CD4-positive, alpha-beta memory T cell (primary cell): ENCODE measurements around the gene ASCL2. TPM values are rescaled to one million over a fixed set of nuclear protein-coding genes. Genes with fewer than 3 reads are reported as not detected.

Source experiments
- CTCF ChIA-PET: fragments of 350-600 bp; sonication (Branson Sonifier 250); formaldehyde crosslinking; loops from one replicate; lab custom pipeline; 2021; ENCODE audit warnings: inconsistent platforms; ENCODE audit not compliant: partially characterized antibody; lab: Charles Lee
- POLR2A ChIA-PET: fragments of 350-600 bp; sonication (Branson Sonifier 250); formaldehyde crosslinking; loops from one replicate; lab custom pipeline; 2021; ENCODE audit not compliant: partially characterized antibody; lab: Charles Lee
- DNase-seq, 5 donors: peaks; one replicate each; pipeline versions ENCODE4 v3.0.0 to v3.0.0-alpha.2; 2020 to 2022; ENCODE audit warnings: mixed read lengths in 1 of 5
- H3K27ac ChIP-seq: one replicate; pipeline ENCODE4 v1.7.0; 2013; ENCODE audit warnings: low read depth, low read length
- H3K27me3 ChIP-seq: 2 replicates; pipeline ENCODE4 v1.7.0; 2013; ENCODE audit warnings: mild to moderate bottlenecking, low read length, moderate library complexity; ENCODE audit not compliant: insufficient read depth
- H3K36me3 ChIP-seq: 2 replicates; pipeline ENCODE4 v1.7.0; 2013; ENCODE audit warnings: mild to moderate bottlenecking, low read length, moderate library complexity; ENCODE audit not compliant: insufficient read depth
- H3K4me1 ChIP-seq: 2 replicates; pipeline ENCODE4 v1.7.0; 2013; ENCODE audit warnings: mild to moderate bottlenecking, low read length, moderate library complexity; ENCODE audit not compliant: insufficient read depth
- H3K4me3 ChIP-seq, 2 donors: one replicate each; pipeline ENCODE4 v1.7.0; 2013; ENCODE audit warnings: low read length in 2 of 2, mild to moderate bottlenecking in 1 of 2
- H3K9me3 ChIP-seq, 2 donors: one replicate each; pipeline ENCODE4 v1.7.0; 2013; ENCODE audit warnings: low read length in 2 of 2, control low read depth in 1 of 2; ENCODE audit not compliant: control insufficient read depth in 1 of 2
- H3K27ac Mint-ChIP-seq, 7 donors: one replicate each; pipeline ENCODE4 v1.8.0; 2020 to 2021; ENCODE audit warnings: mixed read lengths in 7 of 7, mild to moderate bottlenecking in 6 of 7, inconsistent platforms in 3 of 7, moderate library complexity in 3 of 7
- H3K27me3 Mint-ChIP-seq, 2 donors: one replicate each; pipeline ENCODE4 v1.8.0; 2020 to 2021; ENCODE audit warnings: mixed read lengths in 2 of 2
- H3K36me3 Mint-ChIP-seq, 2 donors: one replicate each; pipeline ENCODE4 v1.8.0; 2020 to 2021; ENCODE audit warnings: mixed read lengths in 2 of 2, inconsistent platforms in 1 of 2, mild to moderate bottlenecking in 1 of 2
- H3K4me1 Mint-ChIP-seq, 4 donors: one replicate each; pipeline ENCODE4 v1.8.0; 2020 to 2021; ENCODE audit warnings: mixed read lengths in 4 of 4, mild to moderate bottlenecking in 1 of 4
- H3K4me3 Mint-ChIP-seq, 8 donors: one replicate each; pipeline ENCODE4 v1.8.0; 2020 to 2021; ENCODE audit warnings: mixed read lengths in 8 of 8, mild to moderate bottlenecking in 7 of 8, moderate library complexity in 6 of 8, inconsistent platforms in 3 of 8
- H3K9me3 Mint-ChIP-seq, 8 donors: one replicate each; pipeline ENCODE4 v1.8.0; 2020 to 2021; ENCODE audit warnings: mixed read lengths in 8 of 8, mild to moderate bottlenecking in 5 of 8, inconsistent platforms in 3 of 8, moderate library complexity in 1 of 8
- intact Hi-C: fragments of 100-400 bp; cut with micrococcal nuclease; formaldehyde crosslinking; loops from one replicate; pipeline ENCODE4 v1.15.1; 2023
- polyA plus RNA-seq, 2 donors: library from polyadenylated mRNA; unstranded; fragments of 300-500 nt; fragmentation: Illumina TruSeq; gene quantifications; one replicate each; pipeline ENCODE4 v1.2.3, GENCODE V29; 2021
- total RNA-seq, 2 experiments: library from RNA; stranded (reverse); gene quantifications; one replicate each; pipeline ENCODE4 v1.2.3, GENCODE V29; 2021

The ASCL2 gene
- total and polyA plus RNA-seq, 4 experiments from 2014 or later = 0.29 to 0.57 TPM; not detected in 2

GRCh38 chr11:2297623-2298030 is 27.2 kb upstream of the ASCL2 start:
- H3K9me3 Mint-ChIP-seq = no peaks in the 10 kb centered on the region
- peak overlapping the region in 1 of 8 donors; percentile 16 for H3K4me3 Mint-ChIP-seq

GRCh38 chr11:2296913-2297622 is 26.7 kb upstream of the ASCL2 start:
- peaks cover 0 to 22% of the 10 kb centered on the region in 2 donors for H3K36me3 Mint-ChIP-seq
- intact Hi-C loops = no loop called here
- peaks cover 2% of the 10 kb centered on the region in 2 donors for H3K27me3 Mint-ChIP-seq
- ChIA-PET POLR2A (interaction anchor here (1.2 to 3.7 kb wide), 3 partner anchors 9 to 124 kb away, joined by 3 to 7 read pairs (median 5); partner anchors contain the start of gene TSSC4), CTCF (interaction anchor here (1.5 to 4.3 kb wide), 2 partner anchors 8 to 18 kb away, joined by 3 to 19 read pairs; no protein-coding TSS in a partner anchor)
- no peaks in the 10 kb centered on the region for H3K27me3 ChIP-seq
- no peak overlapping the region for H3K27ac ChIP-seq
- no peak overlapping the region for H3K4me3 ChIP-seq
- H3K27ac Mint-ChIP-seq = peak overlapping the region in 5 of 7 donors; percentile 60 to 88 (median 76)
- peaks cover 15 to 54% (median 26%) of the 10 kb centered on the region in 4 donors for H3K4me1 Mint-ChIP-seq
- H3K9me3 Mint-ChIP-seq = no peaks in the 10 kb centered on the region
- no peaks in the 10 kb centered on the region for H3K9me3 ChIP-seq
- no peaks in the 10 kb centered on the region for H3K36me3 ChIP-seq
- no peak for DNase-seq
- H3K4me1 ChIP-seq = peaks cover 40% of the 10 kb centered on the region
- no peak overlapping the region for H3K4me3 Mint-ChIP-seq

More at GRCh38 chr11:2297623-2298030, 27.2 kb upstream of the ASCL2 start:
- peaks cover under 1% of the 10 kb centered on the region in 2 donors for H3K27me3 Mint-ChIP-seq
- no peak overlapping the region for H3K4me3 ChIP-seq
- CTCF ChIA-PET = interaction anchor here (1.0 to 4.3 kb wide), 3 partner anchors 8 to 104 kb away, joined by 3 to 19 read pairs (median 3); no protein-coding TSS in a partner anchor
- intact Hi-C loops = no loop called here
- no peak for DNase-seq
- H3K9me3 ChIP-seq = no peaks in the 10 kb centered on the region
- peaks cover 17 to 60% (median 28%) of the 10 kb centered on the region in 4 donors for H3K4me1 Mint-ChIP-seq
- no peaks in the 10 kb centered on the region for H3K27me3 ChIP-seq
- peak overlapping the region in 6 of 7 donors; percentile 62 to 88 (median 85) for H3K27ac Mint-ChIP-seq
- no peaks in the 10 kb centered on the region for H3K36me3 ChIP-seq
- peaks cover 0 to 25% of the 10 kb centered on the region in 2 donors for H3K36me3 Mint-ChIP-seq
- H3K4me1 ChIP-seq = peaks cover 46% of the 10 kb centered on the region
- POLR2A ChIA-PET = interaction anchor here (1.2 to 3.7 kb wide), 3 partner anchors 8 to 123 kb away, joined by 3 to 7 read pairs (median 5); partner anchors contain the start of gene TSSC4
- H3K27ac ChIP-seq = no peak overlapping the region

- peaks cover 32% of the 10 kb centered on the region for H3K4me1 ChIP-seq
- H3K9me3 ChIP-seq = no peaks in the 10 kb centered on the region
- H3K9me3 Mint-ChIP-seq = no peaks in the 10 kb centered on the region
- no peaks in the 10 kb centered on the region for H3K36me3 ChIP-seq
- intact Hi-C loops = no loop called here
- ChIA-PET CTCF (interaction anchor here (1.5 to 4.3 kb wide), 2 partner anchors 9 to 17 kb away, joined by 3 to 19 read pairs; no protein-coding TSS in a partner anchor), POLR2A (interaction anchor here (1.1 to 1.8 kb wide), 2 partner anchors 10 to 607 kb away, joined by 3 to 5 read pairs; no protein-coding TSS in a partner anchor)
- DNase-seq = no peak
- H3K4me3 Mint-ChIP-seq = no peak overlapping the region
- H3K36me3 Mint-ChIP-seq = peaks cover 0 to 16% of the 10 kb centered on the region in 2 donors
- H3K4me1 Mint-ChIP-seq = peaks cover 11 to 46% (median 20%) of the 10 kb centered on the region in 4 donors
- peaks cover 2% of the 10 kb centered on the region in 2 donors for H3K27me3 Mint-ChIP-seq
- peak overlapping the region in 2 of 7 donors; percentile 16 to 46 for H3K27ac Mint-ChIP-seq
- no peak overlapping the region for H3K27ac ChIP-seq
- no peak overlapping the region for H3K4me3 ChIP-seq
- no peaks in the 10 kb centered on the region for H3K27me3 ChIP-seq
Measured at GRCh38 chr11:2295971-2296912, 25.9 kb upstream of the ASCL2 start.

- H3K4me3 Mint-ChIP-seq = no peak overlapping the region
- Histone ChIP-seq H3K4me3 (no peak overlapping the region), H3K27me3 (no peaks in the 10 kb centered on the region), H3K9me3 (no peaks in the 10 kb centered on the region), H3K27ac (no peak overlapping the region), H3K36me3 (no peaks in the 10 kb centered on the region), H3K4me1 (peaks cover 22% of the 10 kb centered on the region)
- peak overlapping the region in 3 of 7 donors; percentile 5 to 92 (median 5) for H3K27ac Mint-ChIP-seq
- H3K36me3 Mint-ChIP-seq = peaks cover 3 to 16% of the 10 kb centered on the region in 2 donors
- H3K9me3 Mint-ChIP-seq = no peaks in the 10 kb centered on the region
- CTCF ChIA-PET = interaction anchor here (1.1 to 4.3 kb wide), 2 partner anchors 11 to 100 kb away, joined by 4 to 19 read pairs; no protein-coding TSS in a partner anchor
- DNase-seq = no peak
- peaks cover 2% of the 10 kb centered on the region in 2 donors for H3K27me3 Mint-ChIP-seq
- H3K4me1 Mint-ChIP-seq = peaks cover 7 to 40% (median 17%) of the 10 kb centered on the region in 4 donors
- POLR2A ChIA-PET = interaction anchor here (0.7 to 1.2 kb wide), 3 partner anchors 11 to 21 kb away, joined by 3 to 4 read pairs (median 3); no protein-coding TSS in a partner anchor
- intact Hi-C loops = no loop called here
Measured at GRCh38 chr11:2294926-2295290, 24.5 kb upstream of the ASCL2 start.

- Histone ChIP-seq H3K27ac (no peak overlapping the region), H3K9me3 (no peaks in the 10 kb centered on the region), H3K36me3 (no peaks in the 10 kb centered on the region), H3K4me3 (no peak overlapping the region), H3K4me1 (peaks cover 16% of the 10 kb centered on the region), H3K27me3 (no peaks in the 10 kb centered on the region)
- peaks cover 2 to 34% (median 12%) of the 10 kb centered on the region in 4 donors for H3K4me1 Mint-ChIP-seq
- no peak overlapping the region for H3K4me3 Mint-ChIP-seq
- ChIA-PET CTCF (interaction anchor here (1.1 to 4.3 kb wide), 2 partner anchors 11 to 100 kb away, joined by 4 to 19 read pairs; no protein-coding TSS in a partner anchor), POLR2A (interaction anchor here (0.7 to 1.2 kb wide), 3 partner anchors 11 to 22 kb away, joined by 3 to 4 read pairs (median 3); no protein-coding TSS in a partner anchor)
- H3K27me3 Mint-ChIP-seq = peaks cover 2 to 6% of the 10 kb centered on the region in 2 donors
- DNase-seq = no peak
- peak overlapping the region in 4 of 7 donors; percentile 5 to 92 (median 32) for H3K27ac Mint-ChIP-seq
- intact Hi-C loops = no loop called here
- peaks cover 3 to 14% of the 10 kb centered on the region in 2 donors for H3K36me3 Mint-ChIP-seq
- no peaks in the 10 kb centered on the region for H3K9me3 Mint-ChIP-seq
Measured at GRCh38 chr11:2293984-2294925, 23.9 kb upstream of the ASCL2 start.

- H3K9me3 ChIP-seq = no peaks in the 10 kb centered on the region
- no peak overlapping the region for H3K27ac Mint-ChIP-seq
- intact Hi-C loops = no loop called here
- H3K27me3 Mint-ChIP-seq = peaks cover 2 to 6% of the 10 kb centered on the region in 2 donors
- DNase-seq = no peak
- no peak overlapping the region for H3K27ac ChIP-seq
- H3K4me3 Mint-ChIP-seq = no peak overlapping the region
- ChIA-PET POLR2A (no interaction called here), CTCF (interaction anchor here (0.7 kb wide), 1 partner anchor 108 kb away, joined by 3 read pairs; no protein-coding TSS in a partner anchor)
- no peaks in the 10 kb centered on the region for H3K36me3 ChIP-seq
- no peaks in the 10 kb centered on the region for H3K9me3 Mint-ChIP-seq
- peaks cover 3 to 10% of the 10 kb centered on the region in 2 donors for H3K36me3 Mint-ChIP-seq
- peaks cover 9% of the 10 kb centered on the region for H3K4me1 ChIP-seq
- no peak overlapping the region for H3K4me3 ChIP-seq
- H3K27me3 ChIP-seq = no peaks in the 10 kb centered on the region
- peaks cover 5 to 28% (median 15%) of the 10 kb centered on the region in 4 donors for H3K4me1 Mint-ChIP-seq
Measured at GRCh38 chr11:2293531-2293971, 23.2 kb upstream of the ASCL2 start.
